ENCODE measurements around the gene THG1L.

The THG1L gene

DNA sequence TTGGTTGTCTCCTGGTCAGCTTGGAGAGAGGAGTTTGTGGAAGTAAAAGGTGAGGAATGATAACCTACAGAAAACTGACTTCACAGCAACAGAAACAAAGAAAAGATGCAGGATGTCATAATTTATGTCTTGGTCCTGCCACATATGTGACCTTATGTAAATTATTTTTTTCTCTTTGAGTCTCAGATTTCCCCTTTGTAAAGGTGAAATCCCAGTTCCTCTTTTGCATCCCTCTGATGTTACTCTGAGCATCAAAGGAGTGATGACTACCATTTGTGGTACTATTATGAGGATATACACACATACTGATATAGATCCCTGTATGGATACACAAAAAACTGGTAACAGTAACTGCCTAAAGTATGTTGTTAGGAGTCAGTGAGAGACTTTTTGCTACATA lies 1.4 kb upstream of the THG1L start:
- no peak for DNase-seq

DNA sequence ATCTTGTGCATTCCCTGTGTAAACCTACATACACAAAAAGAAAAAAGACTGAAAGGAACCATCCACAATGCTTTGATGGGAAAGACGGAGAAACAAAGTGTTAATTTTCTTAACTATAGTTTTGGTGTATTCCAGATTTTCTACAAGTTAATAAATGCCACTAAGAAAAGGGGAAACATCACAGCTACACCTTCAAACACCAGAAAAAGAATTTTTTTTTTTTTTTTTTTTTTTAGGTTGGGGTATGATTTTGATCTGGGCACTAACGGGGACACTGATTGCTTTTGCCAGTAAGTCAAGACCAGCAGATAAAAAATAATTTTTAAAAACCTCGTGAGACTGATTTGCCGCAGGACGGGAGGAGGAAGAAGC lies 334 bp upstream of the THG1L start:
- no peak for DNase-seq

DNA sequence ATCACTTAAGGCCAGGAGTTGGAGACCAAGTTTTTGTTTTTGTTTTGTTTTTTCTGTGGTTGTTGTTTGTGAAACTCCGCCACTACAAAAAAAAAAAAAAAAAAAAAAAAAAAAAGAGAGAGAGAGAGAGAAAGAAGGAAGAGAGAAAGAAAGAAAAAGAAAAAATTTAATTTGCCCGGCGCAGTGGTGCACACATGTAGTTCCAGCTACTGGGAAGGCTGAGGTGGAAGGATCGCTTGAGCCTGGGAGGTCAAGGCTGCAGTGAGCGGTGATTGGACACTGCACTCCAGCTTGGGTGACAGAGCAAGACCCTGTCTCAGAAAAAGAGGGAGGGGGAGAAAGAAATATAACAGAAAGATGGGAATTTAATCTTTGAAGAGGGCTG lies 902 bp downstream of the THG1L start:
- no peak for DNase-seq

DNA sequence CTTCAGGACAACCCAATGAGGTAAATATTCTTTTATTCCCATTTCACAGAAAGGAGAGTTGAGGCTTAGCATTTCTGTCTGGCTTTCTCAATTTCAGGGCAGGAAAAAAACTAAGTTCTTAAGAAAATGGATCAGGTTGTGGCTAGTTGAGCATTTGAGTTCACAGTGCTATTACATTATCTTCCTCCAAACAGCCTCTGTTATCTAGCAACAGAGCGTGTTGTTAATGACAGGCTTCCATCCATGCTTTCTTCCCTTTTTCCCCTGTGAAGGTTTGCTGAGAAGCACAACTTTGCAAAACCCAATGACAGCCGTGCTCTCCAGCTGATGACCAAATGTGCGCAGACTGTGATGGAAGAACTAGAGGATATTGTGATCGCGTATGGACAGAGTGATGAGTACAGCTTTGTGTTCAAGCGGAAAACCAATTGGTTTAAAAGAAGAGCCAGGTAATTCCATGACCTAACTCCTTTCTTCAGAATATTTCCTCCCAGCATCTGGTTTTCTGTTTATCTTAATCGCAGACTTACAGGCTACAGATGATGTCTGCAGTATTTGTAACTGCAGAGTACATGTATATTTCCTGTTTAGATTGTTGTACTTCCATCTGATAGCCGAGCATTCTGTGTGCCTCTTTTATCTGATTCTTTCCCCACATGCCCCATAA lies 1.5 kb downstream of the THG1L start:
- DNase-seq, result no peak

DNA sequence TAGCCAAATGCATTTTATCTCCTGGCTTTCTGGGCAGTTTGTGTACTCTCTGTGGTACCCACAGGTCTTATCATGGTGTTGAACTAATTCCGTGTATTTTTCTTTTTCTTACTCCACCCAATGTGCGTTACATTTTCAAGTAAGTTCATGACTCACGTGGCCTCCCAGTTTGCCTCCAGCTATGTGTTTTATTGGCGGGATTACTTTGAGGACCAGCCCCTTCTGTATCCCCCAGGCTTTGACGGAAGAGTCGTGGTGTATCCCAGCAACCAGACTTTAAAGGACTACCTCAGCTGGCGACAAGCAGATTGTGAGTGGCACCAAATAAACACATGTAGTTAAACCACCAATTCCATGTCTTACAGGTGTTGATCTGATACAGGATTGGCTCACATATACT lies 3.2 kb downstream of the THG1L start:
- DNase-seq, result no peak

DNA sequence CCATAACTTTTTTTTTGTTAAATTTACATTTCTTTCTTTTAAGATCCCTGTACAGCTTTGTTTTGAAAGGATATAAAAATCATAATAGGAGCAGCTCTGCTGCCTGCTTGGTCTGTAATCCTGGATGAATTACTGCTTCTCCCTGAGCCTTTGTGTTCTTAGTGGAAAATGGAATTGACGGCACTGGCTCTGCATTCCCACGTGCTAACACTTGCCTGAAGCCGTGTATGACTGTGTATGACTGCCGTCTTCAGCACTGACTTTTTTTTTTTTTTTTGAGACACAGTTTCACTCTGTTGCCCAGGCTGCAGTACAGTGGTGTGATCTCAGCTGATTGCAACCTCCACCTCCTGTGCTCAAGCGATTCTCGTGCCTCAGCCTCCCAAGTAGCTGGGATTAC lies 4.8 kb downstream of the THG1L start:
- no peak for DNase-seq

DNA sequence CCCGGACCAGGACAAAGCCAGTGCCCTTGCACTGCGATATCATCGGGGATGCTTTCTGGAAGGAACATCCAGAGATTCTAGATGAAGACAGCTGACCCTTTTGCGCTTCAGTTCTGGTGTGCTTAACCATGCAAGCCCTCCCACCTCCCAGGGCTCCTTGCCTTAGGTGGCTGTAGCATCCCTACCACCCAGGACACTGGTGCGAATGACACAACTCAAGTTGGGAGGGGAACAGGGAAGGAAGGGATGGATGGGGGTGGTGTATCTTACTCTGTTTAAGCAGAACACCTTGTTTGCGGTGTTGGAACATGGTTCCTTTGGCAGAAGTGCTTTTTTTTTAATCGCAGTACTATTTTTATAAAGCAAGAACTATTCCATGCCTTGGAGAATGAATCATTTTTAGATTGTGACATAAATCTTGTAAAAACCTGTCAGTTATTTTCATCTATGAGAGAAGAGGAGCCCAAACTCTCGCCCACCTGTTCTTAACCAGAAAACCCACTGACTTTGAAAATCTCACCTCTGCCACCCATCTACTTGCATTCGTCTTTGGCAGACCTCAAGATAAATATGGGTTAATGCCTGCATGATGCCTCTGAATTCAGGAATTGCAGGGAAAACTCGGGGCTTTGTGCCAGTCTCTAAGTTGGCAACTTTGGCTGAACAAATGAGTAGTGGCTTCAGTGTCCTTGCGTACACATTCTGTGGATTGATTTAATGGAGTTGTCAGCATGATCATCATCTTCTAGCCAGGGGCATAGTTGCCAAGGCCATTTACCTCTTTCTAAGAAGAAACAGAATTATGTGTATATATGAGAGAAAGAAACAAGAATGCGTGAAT lies 8.4 kb downstream of the THG1L start:
- no peak for DNase-seq

DNA sequence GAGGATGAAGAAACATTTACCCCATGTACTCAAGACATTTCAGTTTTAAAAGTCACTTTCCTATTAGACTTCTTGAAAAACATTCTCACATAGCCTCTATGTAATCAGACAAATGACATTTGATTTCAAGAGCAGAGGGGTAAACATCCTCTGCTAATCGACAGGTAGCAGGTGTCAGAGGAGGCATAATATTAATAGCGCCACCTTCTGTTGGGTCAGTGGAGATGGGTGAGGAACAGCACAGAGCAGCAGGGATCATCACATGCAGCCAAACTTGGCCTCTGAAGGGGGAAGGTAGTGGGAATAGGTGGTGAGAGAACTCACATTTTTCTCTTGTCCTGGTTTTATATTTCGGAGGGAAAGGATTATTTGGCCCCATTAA lies 9.0 kb downstream of the THG1L start:
- DNase-seq, result no peak

DNA sequence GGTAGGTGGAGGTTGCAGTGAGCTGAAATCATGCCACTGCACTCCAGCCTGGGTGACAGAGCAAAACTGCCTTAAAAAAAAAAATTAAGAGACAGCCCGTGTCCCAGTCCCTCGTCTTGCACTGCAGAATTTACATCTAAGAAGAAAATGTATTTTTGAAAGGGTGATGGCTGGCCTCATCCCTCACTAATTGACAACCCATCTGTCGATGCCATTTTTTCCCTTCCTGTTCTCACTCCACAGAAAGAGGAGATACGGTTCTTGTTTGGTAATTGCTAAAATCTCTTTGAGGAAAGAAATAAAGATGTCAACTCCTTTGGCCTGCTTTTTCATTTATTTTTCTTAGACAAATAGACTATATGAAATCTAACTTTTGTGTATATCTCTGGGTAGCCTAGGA lies 9.9 kb downstream of the THG1L start:
- DNase-seq, result no peak

DNA sequence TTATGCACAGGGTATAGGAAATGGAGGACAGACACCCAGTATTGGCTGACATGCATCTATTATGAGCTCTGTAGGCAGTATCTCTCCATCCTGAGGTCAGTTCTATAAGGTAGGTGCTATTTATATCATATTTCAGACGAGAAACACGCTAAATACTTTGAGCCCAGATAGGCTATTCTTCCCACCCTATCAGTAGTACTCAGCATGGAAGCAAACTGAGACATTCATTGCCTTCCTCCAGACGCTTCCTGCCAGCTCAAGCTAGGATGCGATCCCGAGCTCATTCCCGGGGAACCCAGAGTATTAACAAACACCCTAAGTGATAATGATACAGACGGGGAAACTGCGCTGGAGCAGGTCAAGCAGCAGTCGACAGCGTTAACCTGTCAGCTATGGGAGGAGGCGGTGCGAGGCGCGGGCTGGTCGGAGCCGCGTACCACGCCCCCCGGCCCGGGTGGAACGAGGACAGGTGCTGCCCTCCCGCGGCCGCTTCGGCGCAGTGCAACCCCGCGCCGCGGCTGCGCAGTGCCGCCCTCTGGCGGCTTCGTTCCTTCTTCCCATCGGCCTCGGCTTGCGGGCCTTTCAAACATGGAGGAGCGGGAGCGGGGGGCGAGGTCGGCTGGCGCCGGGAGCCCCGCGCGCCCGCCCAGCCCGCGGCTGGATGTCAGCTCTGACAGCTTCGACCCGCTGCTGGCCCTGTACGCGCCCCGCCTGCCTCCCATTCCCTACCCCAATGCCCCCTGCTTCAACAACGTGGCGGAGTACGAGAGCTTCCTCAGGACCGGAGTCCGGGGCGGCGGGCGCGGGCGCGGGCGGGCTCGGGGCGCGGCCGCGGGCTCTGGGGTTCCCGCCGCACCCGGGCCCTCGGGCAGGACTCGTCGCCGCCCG lies 12.2 kb downstream of the THG1L start, which contains the start of gene LSM11:
Gene LSM11, plus strand, starts transcription at position 550 of the 888 bp plus-strand sequence. Its CDS starts 39 bp downstream, at position 589.
- DNase-seq, result peak; percentile 92 to 93

DNA sequence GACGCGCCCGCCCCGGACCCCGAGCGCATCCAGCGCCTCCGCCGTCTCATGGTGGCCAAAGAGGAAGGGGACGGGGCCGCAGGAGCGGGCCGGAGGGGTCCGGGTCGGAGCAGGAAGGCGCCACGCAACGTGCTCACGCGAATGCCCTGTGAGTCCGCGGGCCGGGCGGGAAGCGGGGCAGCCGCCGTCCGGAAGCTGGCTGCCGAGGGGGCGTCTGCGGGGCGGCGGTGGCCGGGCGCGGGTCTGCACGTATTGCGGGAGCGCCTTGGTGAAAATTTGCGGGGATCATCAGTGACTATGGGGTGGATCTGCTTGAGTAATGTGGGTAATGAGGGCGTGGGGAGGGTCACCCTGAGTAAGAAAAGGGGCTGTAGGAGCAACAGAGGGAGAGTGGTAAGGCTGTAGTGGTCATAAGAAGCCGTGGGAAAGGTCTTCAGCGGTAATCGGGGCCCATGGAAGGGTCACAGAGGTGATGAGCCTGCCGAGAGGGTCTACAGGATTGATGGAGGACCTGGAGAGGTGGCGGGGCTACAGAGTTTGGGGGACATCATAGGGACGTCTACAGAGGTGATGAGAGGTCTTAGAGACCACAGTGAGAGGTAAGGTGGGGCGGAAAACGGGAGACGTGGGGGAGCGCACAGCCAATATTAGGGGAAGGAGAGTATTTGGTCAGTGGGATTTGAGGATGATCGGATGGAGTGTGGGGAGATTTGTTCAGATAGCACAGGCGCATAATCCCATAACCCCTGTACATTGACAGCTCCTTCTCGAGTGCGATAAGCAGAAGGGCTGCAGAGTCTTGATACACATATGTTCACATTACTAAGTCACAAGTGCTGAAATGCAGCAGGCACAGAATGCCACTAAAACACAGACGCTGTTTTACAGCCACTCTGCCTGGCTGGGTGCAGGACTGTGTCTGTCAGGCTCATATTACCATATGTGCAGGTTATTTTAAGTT lies 13.1 kb downstream of the THG1L start:
- peak; percentile 30 to 51 for DNase-seq

DNA sequence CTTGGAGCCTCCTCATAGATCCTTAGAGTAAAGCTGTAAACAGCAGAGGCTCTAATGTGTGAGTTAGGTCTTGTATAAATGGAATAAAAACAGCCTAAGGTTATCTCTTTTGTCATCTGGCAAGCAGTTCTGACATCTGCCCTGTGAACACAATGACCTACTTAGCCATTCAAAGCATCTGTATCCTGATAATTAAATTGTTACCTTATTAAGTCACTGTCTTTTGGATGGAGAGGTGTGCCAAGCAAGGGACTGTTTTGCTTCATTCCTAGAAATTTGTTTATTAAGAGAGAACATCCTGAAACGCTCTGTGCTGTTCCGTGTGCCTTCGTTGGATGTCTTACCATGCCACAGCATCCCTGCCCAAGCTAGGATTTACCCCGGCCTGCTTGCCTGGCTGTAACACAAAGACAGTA lies 13.8 kb downstream of the THG1L start:
- no peak for DNase-seq

DNA sequence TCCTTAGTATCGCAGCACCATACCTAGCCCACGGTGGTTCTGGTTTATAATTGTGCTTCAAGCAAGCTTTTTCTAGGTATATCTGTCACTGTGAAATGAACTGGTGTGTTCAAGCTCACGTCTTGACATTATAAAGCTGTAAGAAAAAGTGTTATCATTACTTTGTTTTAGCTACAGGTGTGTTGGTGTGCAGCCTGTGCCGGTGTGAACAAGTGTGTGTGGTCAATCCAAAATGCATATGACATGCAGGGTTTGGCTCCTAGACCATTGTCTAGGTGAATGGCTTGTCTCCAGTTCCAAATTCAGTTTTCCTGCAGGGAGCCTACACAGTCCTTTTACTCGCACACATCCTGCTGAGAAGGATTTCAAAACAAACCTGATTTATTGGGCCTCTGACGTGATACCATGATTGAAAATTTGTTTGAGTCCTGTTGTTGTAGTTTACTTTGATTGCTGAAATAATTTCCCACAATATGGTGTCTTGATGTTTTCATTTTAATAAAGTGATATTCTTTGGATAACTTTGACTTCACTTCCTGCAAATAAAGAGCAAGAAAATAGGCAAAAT lies 16.0 kb downstream of the THG1L start:
- no peak for DNase-seq

DNA sequence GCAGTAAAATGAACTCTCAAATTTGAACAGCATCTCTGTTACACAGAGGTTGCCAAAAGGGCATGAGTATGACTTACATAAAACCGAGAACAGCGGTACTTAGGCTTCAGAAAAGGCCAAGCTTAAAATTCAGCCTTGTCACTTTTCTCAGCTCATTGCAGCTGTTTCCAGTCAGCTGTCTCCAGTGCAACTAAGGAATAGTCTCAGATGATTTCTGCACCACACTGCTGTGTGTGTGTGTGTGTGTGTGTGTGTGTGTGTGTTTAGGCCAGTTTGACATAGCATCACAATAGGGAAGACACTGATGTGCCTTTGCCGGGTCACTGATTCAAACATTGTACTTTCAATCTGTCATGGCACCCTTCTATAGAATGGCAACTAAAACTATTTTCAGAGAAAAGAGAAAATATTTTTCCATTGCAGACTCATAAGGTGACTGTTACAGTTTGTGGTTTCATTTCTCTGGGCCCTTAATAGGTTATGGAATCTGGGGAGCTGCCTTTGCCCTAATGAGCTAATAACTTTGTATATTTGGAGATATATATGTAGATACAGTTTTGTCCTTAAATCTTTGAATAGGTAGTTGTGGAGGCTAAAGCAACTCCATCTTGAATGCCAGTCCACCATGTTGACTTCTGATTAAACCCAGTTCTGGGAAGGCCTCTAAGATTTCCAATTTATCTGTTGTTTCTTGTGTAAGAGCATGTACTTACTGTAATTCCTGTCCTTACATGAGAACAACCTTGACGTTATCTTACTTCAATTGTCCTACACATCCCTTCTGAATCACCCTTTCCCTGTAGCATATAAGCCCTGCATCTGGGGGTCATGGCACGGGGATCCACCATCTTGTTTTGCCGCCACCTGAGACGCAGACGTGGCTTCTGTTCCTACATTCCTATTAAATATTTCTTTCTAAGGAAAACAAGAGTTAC lies 16.8 kb downstream of the THG1L start:
- DNase-seq, result no peak

DNA sequence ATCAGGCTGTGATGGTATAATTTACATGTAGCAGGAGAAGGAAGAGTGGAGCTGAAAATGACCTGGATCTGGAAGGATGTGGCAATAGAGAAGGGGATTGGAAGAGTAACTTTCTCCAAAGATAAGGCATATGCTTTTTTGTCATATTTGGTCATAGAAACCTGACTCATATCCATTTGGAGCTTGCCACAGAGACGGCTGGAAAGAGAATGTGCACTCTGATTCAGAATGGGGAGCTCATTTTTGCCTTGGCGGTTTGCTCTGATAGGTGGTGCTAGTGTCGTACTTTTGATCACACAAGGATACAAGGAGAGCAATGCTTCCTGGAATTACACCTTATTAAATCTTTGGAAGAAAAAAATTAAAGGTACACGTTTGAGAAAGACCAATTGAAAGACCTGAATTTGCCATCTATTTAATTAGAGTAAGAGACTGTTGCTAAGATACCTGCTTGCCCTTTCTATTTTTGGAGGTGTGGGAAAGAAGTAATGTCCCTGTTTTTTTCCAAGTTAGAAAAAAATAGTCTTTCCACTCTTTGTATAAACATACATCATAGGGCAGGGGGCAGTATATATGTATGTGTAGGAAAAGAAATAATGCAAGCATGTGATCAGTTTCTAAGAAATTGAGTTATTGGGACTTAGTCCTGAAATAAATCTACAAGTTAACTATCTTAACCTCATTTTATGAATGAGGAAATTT lies 17.7 kb downstream of the THG1L start:
- no peak for DNase-seq

DNA sequence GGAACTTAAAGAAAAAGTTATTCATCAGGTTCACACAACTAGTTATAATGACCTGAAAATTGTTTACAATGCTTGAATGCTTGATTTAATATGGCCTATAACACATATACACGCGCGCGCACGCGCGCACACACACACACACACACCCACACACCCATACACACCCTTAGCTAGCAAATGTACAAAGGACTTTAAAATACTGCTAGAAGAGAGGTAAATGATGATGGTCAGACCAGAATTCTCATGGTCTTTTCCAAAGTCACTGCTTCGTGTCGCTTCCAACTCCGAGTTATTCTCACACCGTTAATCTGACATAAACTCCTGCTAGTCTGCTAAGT lies 18.2 kb downstream of the THG1L start:
- no peak for DNase-seq

DNA sequence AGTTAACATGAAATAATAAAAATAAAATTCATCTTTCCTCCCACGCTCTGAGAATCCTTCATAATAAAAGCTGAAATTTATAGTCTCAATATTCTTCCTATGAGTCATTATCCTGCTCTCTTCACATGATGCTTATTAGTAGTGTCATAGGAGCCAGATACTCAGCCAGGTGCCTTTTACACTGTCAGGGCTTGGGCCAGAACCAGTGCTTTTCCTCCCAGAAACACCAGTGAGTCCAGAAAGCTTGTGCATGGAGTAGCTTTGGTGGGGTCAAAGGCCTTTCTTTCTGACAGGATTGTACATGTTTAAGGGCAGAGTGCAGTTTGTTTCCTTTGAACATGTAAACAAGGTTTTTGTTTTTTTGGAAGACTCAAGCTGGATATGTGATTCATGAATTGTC lies 19.1 kb downstream of the THG1L start:
- DNase-seq, result no peak

DNA sequence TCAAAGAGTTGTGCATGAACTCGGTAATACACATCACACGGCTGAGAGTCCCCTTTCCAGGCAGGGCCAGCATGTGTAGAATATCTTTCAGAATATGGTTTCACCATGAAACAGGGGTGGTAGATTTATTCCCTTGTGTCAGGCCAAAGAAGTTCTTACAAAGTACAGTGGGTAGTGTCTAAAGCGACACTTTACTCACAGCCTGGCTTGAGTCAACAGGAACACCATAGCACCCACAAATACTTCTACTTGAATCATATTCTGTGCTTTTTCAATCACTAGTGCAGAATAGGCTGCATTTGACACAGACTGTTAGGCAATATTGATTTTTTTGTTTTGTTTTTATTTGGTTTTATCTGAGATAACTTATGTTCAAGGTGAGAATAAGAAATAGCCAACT lies 24.9 kb downstream of the THG1L start:
- no peak for DNase-seq

DNA sequence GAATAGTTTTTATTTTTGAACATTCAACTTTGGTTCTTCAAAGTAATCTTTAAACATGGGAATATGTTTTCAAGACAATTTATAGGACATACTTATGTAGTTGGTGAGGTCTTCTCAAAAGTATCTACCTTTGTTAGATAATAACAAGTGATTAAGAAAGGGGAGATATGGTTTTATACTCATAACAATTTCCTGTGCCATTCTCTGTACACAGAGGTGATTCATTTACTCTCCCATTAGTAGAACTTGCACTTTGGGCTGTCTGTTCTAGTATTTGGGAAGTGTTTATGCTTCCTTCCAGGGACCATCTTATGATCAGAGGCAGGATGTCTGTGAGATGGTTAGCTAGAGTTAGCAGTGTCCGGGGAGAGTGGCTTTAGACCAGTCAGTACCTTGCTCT lies 27.5 kb downstream of the THG1L start:
- no peak for DNase-seq

Measured in stimulated activated CD4-positive, alpha-beta T cell treated with anti-CD3 and anti-CD28 coated beads, Interleukin-2, amount 100 ng/mL, for 24 hours (primary cell).